Measurements from ENCODE around the gene TBC1D16. TPM values are rescaled to one million over a fixed set of nuclear protein-coding genes. Genes with fewer than 3 reads are reported as not detected.
A peak's percentile ranks its signal among the peaks of the same experiment; 100 is the strongest.
"Not testable (repeated sequence)": the region's sequence is repeated elsewhere in the genome, so short reads cannot be mapped to it uniquely, and the experiment has no call there.

Gene TBC1D16
- total and polyA plus RNA-seq, 2 donors, result 15.8 to 21.5 TPM

DNA sequence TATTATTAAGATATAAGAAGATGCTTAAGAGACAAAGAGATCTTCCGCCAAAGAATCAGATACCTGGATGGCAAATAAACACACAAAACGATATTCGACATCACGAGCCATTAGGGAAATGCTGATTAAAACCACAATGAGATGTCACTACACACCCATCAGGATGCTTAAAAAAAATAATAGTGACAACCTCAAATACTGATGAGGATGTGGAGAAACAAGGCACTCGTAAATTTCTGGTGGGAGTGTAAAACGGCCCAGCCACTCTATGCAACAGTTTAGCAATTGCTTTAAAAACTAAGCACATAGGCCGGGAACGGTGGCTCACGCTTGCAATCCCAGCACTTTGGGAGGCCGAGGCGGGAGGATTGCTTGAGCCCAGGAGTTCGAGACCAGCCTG is 39.4 kb downstream of the TBC1D16 start:
- H3K36me3 ChIP-seq (ENCODE audit: insufficient read depth), result no peaks in the 10 kb centered on the region

DNA sequence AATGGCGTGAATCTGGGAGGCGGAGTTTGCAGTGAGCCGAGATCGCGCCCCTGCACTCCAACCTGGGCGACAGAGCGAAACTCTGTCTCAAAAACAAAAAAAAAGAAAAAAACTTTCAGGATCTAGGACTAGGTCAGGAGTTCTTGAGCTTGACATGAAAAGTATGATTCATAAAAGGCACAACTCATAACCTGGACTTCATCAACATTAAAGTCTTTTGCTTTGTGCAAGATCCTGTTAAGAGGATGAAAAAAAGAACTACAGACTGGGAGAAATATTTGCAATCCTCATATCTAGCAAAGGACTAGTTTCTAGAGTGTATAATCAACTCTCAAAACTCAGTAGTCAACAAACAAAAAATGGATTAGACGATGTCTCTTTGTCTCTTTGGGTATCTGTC is 40.0 kb downstream of the TBC1D16 start:
- DNase-seq (ENCODE audit: extremely low spot score), result no peak
- H3K36me3 ChIP-seq (ENCODE audit: insufficient read depth), result no peaks in the 10 kb centered on the region
- H3K4me1 ChIP-seq (ENCODE audit: insufficient read depth), result peaks cover 1% of the 10 kb centered on the region
- no peak overlapping the region for H3K27ac ChIP-seq (ENCODE audit: low read depth)
- WGBS, result 95% methylated on average over 8 of the region's 8 CpGs
- no peak overlapping the region for H3K4me3 ChIP-seq (ENCODE audit: low read depth, low read length)

More for the DNA sequence above, 39.4 kb downstream of the TBC1D16 start:
- DNase-seq (ENCODE audit: extremely low spot score), result no peak
- Histone ChIP-seq H3K4me3 (ENCODE audit: low read depth, low read length) (no peak overlapping the region), H3K4me1 (ENCODE audit: insufficient read depth) (peaks cover 1% of the 10 kb centered on the region), H3K27ac (ENCODE audit: low read depth) (no peak overlapping the region)
- WGBS, result 91% methylated on average over 12 of the region's 12 CpGs

DNA sequence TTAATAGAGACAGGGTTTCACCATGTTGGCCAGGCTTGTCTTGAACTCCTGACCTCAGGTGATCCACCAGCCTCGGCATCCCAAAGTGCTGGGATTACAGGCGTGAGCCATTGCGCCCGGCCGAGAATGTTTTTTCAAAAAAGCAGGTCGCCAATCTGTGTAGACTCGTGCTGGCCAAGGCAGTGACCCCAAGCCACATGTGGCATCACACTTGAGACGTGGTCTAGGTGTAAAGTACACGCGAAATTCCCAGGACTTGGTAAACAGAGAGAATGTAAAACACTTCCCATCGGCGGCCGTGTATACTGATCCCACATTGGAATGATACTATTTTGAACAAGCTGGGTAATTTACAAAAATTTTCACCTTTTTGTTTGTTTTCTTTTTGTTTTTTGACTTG is 41.1 kb downstream of the TBC1D16 start:
- 97% methylated on average over 13 of the region's 13 CpGs for WGBS
- no peak for DNase-seq (ENCODE audit: extremely low spot score)
- Histone ChIP-seq H3K36me3 (ENCODE audit: insufficient read depth) (no peaks in the 10 kb centered on the region), H3K27ac (ENCODE audit: low read depth) (no peak overlapping the region), H3K4me3 (ENCODE audit: low read depth, low read length) (no peak overlapping the region), H3K4me1 (ENCODE audit: insufficient read depth) (peaks cover 1% of the 10 kb centered on the region)

DNA sequence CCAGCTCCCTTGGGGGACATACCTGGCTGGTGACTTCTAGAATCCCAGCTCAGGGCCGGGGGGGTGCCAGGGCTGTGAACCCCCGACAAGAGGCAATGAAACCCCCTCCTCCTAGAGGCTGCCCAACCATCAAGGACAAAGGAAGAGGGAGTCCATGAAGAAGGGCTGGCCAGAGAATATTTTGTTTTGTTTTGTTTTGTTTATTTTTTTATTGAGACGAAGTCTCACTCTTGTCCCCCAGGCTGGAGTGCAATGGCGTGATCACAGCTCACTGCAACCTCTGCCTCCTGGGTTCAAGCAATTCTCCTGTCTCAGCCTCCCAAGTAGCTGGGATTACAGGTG is 41.5 kb downstream of the TBC1D16 start:
- WGBS, result 81% methylated on average over 4 of the region's 4 CpGs
- DNase-seq (ENCODE audit: extremely low spot score); H3K4me3 ChIP-seq (ENCODE audit: low read depth, low read length); H3K27ac ChIP-seq (ENCODE audit: low read depth); H3K4me1 ChIP-seq (ENCODE audit: insufficient read depth); H3K36me3 ChIP-seq (ENCODE audit: insufficient read depth): not testable (repeated sequence)

DNA sequence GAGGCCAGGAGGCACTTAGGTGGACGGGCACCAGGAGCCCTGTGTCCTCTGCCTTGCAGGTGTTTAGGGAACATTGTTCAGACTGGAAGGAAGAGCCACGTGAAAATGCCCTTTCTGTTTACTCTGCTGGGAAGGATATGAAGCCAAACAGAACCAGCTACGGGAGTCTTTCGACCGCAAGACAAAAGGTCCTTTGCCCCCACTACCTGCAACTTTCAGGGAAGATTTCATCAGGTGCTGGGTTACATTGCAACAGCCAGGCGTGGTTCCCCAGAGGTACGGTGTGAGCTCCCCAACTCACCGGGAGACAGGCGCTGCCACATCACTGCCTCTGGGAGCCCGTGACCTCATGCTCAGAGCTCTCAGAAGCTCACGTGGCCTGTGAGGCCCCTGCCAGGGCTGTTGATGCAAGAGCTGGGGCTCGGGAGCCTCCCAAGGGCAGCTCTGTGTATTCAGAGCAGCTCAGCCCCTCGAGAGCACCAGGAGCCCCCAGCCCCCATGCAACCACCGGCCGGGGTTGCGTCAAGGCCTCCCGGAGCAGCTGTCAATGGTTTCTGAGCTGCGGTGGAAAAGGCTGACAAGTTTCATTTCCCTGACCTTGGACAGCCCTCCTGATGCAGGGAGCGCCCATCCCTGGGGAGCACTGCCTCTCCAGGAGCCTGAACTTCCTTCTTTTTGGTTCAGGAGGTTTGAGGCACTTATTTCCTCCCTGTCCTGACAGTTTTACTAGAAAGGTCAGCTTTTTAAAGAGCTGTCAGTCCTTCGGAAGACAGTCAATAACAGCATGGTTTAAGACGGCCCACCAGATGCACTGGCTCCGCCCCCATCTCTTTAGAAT is 42.1 kb downstream of the TBC1D16 start:
- H3K27ac ChIP-seq (ENCODE audit: low read depth), result no peak overlapping the region

DNA sequence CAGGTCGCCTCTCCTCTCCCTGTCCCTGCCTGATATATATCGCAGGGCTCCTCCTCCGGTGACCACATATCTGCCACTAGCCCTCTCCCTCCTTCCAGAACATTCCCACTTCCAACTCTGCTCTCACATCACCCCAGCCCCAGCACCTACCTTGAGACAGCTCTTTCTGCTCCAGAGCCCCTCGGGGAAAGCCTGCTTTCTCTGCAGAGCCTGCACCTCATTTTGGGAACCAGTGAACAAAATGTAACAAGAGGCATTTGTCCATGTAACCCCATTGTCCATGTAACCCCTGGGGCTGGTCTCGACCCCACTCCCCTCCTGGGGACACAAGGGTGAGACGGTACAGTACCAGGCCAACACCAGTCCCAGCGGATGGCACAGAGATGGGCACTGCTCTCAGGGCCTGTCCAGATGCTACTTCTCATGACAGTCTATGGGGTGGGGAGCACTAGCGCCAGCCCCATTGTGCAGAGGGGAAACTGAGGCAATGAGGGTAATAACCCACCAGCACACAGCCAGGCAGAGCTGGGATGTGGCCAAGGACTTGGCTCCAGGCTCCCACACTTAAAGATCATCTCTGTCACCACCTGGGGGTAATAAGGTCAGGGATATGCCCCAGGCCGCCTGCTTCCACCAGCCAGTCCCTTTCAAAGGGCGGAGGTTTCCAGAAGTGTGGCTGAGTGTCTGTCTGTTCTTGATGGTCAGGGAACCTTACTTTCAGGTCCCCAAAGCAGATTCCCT is 42.9 kb downstream of the TBC1D16 start:
- 60% methylated on average over 10 of the region's 10 CpGs for WGBS
- Histone ChIP-seq H3K4me1 (ENCODE audit: insufficient read depth) (peaks cover 1% of the 10 kb centered on the region), H3K4me3 (ENCODE audit: low read depth, low read length) (no peak overlapping the region), H3K27ac (ENCODE audit: low read depth) (no peak overlapping the region), H3K36me3 (ENCODE audit: insufficient read depth) (no peaks in the 10 kb centered on the region)
- DNase-seq (ENCODE audit: extremely low spot score), result no peak

More for the DNA sequence above, 42.1 kb downstream of the TBC1D16 start:
- Histone ChIP-seq H3K4me1 (ENCODE audit: insufficient read depth) (peaks cover 1% of the 10 kb centered on the region), H3K4me3 (ENCODE audit: low read depth, low read length) (no peak overlapping the region), H3K36me3 (ENCODE audit: insufficient read depth) (no peaks in the 10 kb centered on the region)
- no peak for DNase-seq (ENCODE audit: extremely low spot score)
- 41% methylated on average over 22 of the region's 22 CpGs for WGBS

DNA sequence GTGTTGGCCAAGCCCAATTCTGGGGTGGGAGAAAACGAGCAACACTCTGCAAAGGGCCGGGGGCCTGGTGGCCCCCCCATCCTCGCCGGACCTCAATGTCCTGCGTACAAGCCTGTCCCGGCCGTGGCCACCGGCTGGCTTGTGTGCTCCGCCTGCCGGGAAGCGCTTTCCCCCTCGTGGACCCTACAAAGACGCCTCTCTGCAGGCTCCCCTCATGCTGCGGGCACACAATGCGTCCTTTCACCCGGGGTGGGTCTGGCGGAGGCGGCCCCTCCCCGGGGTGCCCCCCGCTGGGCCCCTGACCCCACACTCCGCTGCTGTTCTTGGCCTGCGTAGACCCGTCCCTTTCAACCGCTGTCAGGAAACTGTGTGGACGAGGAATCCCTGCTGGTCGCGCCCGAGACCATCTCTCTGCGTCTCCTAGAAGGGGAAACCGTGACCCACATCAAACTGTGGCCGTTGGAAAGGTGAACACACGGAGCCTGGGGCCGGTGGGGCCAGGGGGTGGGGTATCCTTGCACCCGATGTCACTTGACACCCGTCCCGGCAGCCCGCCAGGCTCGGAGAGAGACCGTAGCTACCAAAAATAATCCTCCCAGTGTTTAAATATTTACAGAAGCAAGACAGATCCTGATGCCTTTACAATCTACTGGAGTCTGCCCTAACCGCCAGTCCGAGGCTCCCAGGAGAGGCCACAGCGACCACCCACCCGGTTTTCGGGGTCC is 43.6 kb downstream of the TBC1D16 start:
- H3K27ac ChIP-seq (ENCODE audit: low read depth), result no peak overlapping the region
- no peak for DNase-seq (ENCODE audit: extremely low spot score)
- H3K36me3 ChIP-seq (ENCODE audit: insufficient read depth), result no peaks in the 10 kb centered on the region
- peaks cover 1% of the 10 kb centered on the region for H3K4me1 ChIP-seq (ENCODE audit: insufficient read depth)
- WGBS, result 6% methylated on average over 44 of the region's 44 CpGs
- peak overlapping the region; percentile 30 for H3K4me3 ChIP-seq (ENCODE audit: low read depth, low read length)

DNA sequence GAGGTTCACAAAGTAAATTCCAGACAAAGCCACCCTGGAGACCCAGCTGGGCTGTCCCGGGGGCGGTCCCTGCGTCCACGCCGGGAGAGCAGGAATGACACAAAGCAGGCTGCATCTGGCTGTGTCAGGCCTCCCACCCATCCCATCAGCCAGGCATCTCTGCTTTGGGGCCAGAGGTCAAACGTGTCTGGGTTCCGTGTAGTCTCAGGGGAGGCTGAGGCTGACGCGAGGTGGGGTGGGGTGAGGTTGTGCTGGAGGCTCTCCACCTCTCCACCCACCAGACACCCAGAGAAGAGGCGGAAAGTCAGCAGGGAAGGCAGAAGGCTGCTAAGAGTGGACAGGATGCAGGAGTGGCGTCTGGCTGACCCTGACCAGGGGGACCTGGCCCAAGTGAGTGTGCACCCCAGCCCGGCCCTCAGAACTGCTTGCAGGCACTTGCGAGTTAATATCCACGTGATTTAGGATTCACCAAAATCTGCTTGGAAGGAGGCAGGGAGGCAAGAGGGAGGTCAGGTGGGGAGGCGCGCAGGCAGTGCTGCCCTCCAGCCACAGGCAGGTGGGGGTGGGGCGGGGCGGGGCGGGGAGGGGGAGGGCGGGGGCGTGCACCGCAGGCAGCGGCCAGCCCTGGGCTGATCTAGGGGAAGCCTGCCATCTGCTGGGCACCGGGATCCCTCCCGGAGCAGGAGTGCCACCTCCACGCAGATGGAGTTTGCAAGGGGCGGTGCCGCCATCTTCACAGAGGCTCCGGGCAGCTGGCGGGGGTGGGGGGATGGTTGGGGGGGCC is 44.3 kb downstream of the TBC1D16 start:
- DNase-seq (ENCODE audit: extremely low spot score), result no peak
- H3K4me1 ChIP-seq (ENCODE audit: insufficient read depth), result peaks cover 1% of the 10 kb centered on the region
- no peaks in the 10 kb centered on the region for H3K36me3 ChIP-seq (ENCODE audit: insufficient read depth)
- H3K27ac ChIP-seq (ENCODE audit: low read depth), result no peak overlapping the region
- H3K4me3 ChIP-seq (ENCODE audit: low read depth, low read length), result peak overlapping the region; percentile 30
- WGBS, result 33% methylated on average over 28 of the region's 30 CpGs

DNA sequence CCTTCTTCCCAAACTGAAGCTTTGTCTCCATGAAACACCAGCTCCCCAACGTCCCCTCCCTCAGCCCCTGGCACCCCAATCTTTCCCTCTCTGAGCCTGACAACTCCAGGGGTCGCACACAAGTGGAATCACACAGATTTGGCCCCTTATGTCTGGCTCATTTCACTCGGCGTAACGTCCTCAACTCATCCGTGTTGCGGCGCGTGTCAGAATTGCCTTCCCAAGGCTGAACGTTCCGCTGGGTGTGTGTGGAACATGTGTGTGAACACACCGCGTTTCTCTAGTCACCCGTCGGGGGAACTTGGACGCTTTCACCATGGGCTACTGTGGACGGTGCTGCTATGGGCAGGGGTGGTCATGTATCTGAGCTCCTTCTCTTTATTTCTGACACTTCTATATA is 45.0 kb downstream of the TBC1D16 start:
- H3K4me1 ChIP-seq (ENCODE audit: insufficient read depth), result peaks cover 1% of the 10 kb centered on the region
- DNase-seq (ENCODE audit: extremely low spot score), result no peak
- no peak overlapping the region for H3K27ac ChIP-seq (ENCODE audit: low read depth)
- H3K36me3 ChIP-seq (ENCODE audit: insufficient read depth), result no peaks in the 10 kb centered on the region
- whole genome bisulfite sequencing, result 87% methylated on average over 17 of the region's 17 CpGs
- no peak overlapping the region for H3K4me3 ChIP-seq (ENCODE audit: low read depth, low read length)

DNA sequence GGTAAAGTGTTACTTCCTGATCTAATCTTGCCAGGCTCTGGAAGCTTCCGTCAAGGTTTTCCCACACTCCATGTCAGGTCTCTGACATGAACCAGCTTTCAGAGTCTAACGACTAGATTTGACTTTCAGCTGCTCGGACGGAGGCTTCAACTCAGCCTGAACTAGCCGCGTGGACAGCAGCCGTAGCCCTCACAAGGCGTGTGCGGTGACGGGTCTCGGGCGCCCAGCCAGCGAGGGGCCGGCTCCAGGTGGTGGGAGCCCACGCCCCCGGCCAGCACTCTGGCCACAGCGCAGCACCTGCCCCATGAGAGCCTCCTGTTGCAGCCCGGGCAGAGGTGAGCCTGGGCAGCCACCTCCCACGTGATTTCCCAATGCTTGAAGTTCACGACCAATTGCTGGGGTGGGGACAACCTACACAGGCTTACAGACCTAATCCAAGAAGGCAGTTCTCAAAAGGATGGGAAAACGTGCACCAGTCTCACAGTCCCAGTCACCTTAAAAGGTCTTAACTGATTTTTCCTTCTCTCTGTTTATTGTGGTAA is 45.5 kb downstream of the TBC1D16 start:
- no peak overlapping the region for H3K4me3 ChIP-seq (ENCODE audit: low read depth, low read length)
- peaks cover 1% of the 10 kb centered on the region for H3K4me1 ChIP-seq (ENCODE audit: insufficient read depth)
- no peak overlapping the region for H3K27ac ChIP-seq (ENCODE audit: low read depth)
- 82% methylated on average over 21 of the region's 21 CpGs for WGBS
- H3K36me3 ChIP-seq (ENCODE audit: insufficient read depth), result no peaks in the 10 kb centered on the region
- no peak for DNase-seq (ENCODE audit: extremely low spot score)

DNA sequence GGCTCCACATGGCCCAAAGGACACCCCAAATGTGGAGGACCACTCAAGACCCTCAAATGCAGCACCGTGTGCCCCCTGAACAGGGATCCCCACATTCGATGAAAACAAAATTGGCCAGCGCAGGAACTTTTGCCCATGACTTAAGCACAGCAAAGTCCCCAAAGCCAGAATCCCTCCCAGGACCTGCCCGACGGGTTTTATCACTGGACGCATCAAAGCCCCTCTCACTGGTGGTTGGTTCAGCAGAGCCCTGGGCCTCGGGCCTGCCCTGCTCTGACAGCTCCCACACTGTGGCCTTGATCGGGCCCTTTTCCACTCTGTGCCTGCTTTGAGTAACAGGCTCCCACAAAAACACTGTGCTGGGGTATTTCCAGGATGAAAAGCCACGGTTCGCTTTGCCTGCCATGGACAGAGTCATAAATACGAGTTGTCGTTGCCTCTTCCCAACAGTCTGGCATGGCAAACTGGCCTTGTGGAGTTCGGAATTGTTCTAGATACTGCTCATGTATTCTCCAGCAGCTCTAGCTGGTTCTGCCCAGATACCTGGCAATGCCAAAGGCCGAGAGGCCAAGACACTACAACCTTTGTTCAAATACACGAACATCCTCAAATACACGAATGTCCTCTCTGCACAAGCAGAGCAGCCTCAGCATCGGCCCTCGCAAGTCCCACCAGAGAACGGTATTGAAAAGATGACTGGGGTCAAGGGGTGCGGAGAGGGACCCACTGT is 46.4 kb downstream of the TBC1D16 start:
- no peak for DNase-seq (ENCODE audit: extremely low spot score)
- Histone ChIP-seq H3K27ac (ENCODE audit: low read depth) (no peak overlapping the region), H3K4me3 (ENCODE audit: low read depth, low read length) (no peak overlapping the region), H3K4me1 (ENCODE audit: insufficient read depth) (peaks cover 1% of the 10 kb centered on the region), H3K36me3 (ENCODE audit: insufficient read depth) (no peaks in the 10 kb centered on the region)
- 92% methylated on average over 20 of the region's 20 CpGs for WGBS

DNA sequence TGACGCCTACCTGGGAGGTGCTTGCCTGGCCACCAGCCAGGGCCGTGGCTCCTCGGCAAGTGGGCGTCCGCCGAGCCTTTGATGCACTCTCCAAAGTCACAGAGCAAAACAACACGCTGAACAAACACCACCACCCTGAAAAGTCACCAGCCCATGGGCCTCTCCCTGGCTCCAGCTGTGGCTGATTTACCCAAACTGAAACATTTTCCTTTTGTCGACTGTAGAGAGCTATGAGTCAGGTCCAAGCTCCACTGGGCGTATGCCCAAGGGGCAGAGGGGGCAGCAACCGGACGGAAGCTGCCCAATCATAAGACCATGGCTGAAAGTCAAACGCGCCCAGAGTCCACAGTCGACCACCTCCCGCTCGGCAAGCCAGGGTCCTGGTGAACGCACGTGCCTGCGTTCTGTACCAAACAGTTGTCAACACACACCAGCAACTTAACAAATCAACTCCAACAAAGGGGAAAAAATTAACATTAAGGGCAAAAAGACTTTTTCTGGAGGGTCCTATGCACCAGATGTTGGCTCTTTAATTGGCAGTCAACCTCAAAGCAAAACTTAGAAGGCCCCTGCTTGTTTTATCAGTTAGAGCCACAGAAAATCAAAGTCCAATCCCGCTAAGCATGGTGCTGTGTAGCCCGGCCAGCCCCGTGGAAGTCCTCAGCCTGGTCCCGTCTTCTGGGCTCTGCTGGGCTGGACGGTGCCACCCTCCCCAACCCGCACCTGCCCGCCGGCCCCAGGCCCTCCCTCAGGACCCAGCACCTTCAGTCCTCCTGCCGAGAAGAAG is 47.3 kb downstream of the TBC1D16 start:
- H3K4me1 ChIP-seq (ENCODE audit: insufficient read depth), result no peaks in the 10 kb centered on the region
- H3K27ac ChIP-seq (ENCODE audit: low read depth), result no peak overlapping the region
- H3K4me3 ChIP-seq (ENCODE audit: low read depth, low read length), result no peak overlapping the region
- 54% methylated on average over 28 of the region's 28 CpGs for WGBS
- no peak for DNase-seq (ENCODE audit: extremely low spot score)
- H3K36me3 ChIP-seq (ENCODE audit: insufficient read depth), result no peaks in the 10 kb centered on the region
